ENCODE data around the gene PYDC2. TPM values are rescaled to one million over a fixed set of nuclear protein-coding genes. Genes with fewer than 3 reads are reported as not detected.

PYDC2 gene
- total and polyA plus RNA-seq, 2 donors (not counting 3 experiments of a cell fraction or from before 2014, with no cell fraction given): not detected

GRCh38 chr3:191426311-191426710 lies 34.7 kb upstream of the PYDC2 start:
- no peak overlapping the region for H2AFZ ChIP-seq (ENCODE audit: low read depth, low read length)
- CTCF ChIA-PET: no interaction called here
- no peak overlapping the region for H3K4me3 ChIP-seq (replicated peaks in 1 of 3; ENCODE audit: insufficient read depth in 1 of 3, low read depth in 1 of 3, low read length in 3 of 3)
- no peaks in the 10 kb centered on the region for H3K36me3 ChIP-seq (ENCODE audit: control insufficient read depth in 2 of 2, extremely low read depth in 1 of 2, insufficient read depth in 2 of 2, low read length in 2 of 2)
- H3K27ac ChIP-seq (ENCODE audit: insufficient read depth, low read depth, low read length): no peak overlapping the region
- H3K79me2 ChIP-seq (ENCODE audit: control insufficient read depth, insufficient read depth, low read length): no peaks in the 10 kb centered on the region
- no peak overlapping the region for H3K9ac ChIP-seq (replicated peaks; ENCODE audit: extremely low read depth, insufficient read depth, low read length)
- H3K27me3 ChIP-seq (ENCODE audit: control insufficient read depth in 2 of 2, insufficient read depth in 2 of 2, low read length in 2 of 2): peaks cover 2 to 3% of the 10 kb centered on the region in 2 experiments
- H3K4me1 ChIP-seq (ENCODE audit: control insufficient read depth, extremely low read depth, insufficient read depth, low read length): no peaks in the 10 kb centered on the region
- intact Hi-C loops (cut with micrococcal nuclease): loop anchor here (10.0 kb wide), 1 partner anchor 362 kb away; no protein-coding TSS in a partner anchor
- dilution Hi-C loops (cut with MboI; ENCODE audit: extremely low pct_ligation_motif_present, low sequenced_read_pairs): no loop called here
- FAIRE-seq: no peak
- DNase-seq (ENCODE audit: low read depth, low spot score): no peak
- no peaks in the 10 kb centered on the region for H4K20me1 ChIP-seq (replicated peaks; ENCODE audit: control insufficient read depth, extremely low read depth, insufficient read depth, low read length)
- no peak overlapping the region for H3K4me2 ChIP-seq (ENCODE audit: insufficient read depth, low read length)
- no peaks in the 10 kb centered on the region for H3K9me3 ChIP-seq (replicated peaks; ENCODE audit: control insufficient read depth, insufficient read depth, low read length)
- POLR2A ChIA-PET: no interaction called here
- no peak for TF ChIP-seq GATA2 (IDR thresholded peaks at IDR 0.05; ENCODE audit: insufficient read depth, insufficient read length, low read depth, low read length)
- TF ChIP-seq POLR2A (IDR thresholded peaks at IDR 0.05; ENCODE audit: low read depth, low read length): no peak
- no peak for TF ChIP-seq MYC (IDR thresholded peaks at IDR 0.05; ENCODE audit: low read depth, low read length)
- TF ChIP-seq JUN (IDR thresholded peaks at IDR 0.05; ENCODE audit: borderline replicate concordance, insufficient read depth, insufficient read length, low read depth): no peak
- BruUV-seq (replicated peaks): no TSS peak
- no peaks in the 10 kb centered on the region for H3K9me1 ChIP-seq (replicated peaks; ENCODE audit: control insufficient read depth, extremely low read depth, insufficient read depth, low read length)

GRCh38 chr3:191428177-191428576 lies 32.8 kb upstream of the PYDC2 start:
- H3K9me3 ChIP-seq (replicated peaks; ENCODE audit: control insufficient read depth, insufficient read depth, low read length): no peaks in the 10 kb centered on the region
- no peak overlapping the region for H3K4me2 ChIP-seq (ENCODE audit: insufficient read depth, low read length)
- intact Hi-C loops (cut with micrococcal nuclease): loop anchor here (10.0 kb wide), 1 partner anchor 363 kb away; no protein-coding TSS in a partner anchor
- TF ChIP-seq EZH2 (IDR thresholded peaks at IDR 0.05; ENCODE audit: borderline replicate concordance, low read depth, low read length, severe bottlenecking) (no peak), FOS (IDR thresholded peaks at IDR 0.05; ENCODE audit: borderline replicate concordance, insufficient read depth, low read length) (no peak), GATA2 (IDR thresholded peaks at IDR 0.05; ENCODE audit: insufficient read depth, insufficient read length, low read depth, low read length) (no peak), MAX (IDR thresholded peaks at IDR 0.05; ENCODE audit: insufficient read depth, insufficient read length) (no peak), JUN (IDR thresholded peaks at IDR 0.05; ENCODE audit: borderline replicate concordance, insufficient read depth, insufficient read length, low read depth) (no peak), POLR2AphosphoS5 (IDR thresholded peaks at IDR 0.05; ENCODE audit: insufficient read depth, low read depth, low read length) (no peak), POLR2A (IDR thresholded peaks at IDR 0.05; ENCODE audit: low read depth, low read length) (no peak), MYC (IDR thresholded peaks at IDR 0.05; ENCODE audit: low read depth, low read length) (no peak)
- TF ChIP-seq, protein P1, sequence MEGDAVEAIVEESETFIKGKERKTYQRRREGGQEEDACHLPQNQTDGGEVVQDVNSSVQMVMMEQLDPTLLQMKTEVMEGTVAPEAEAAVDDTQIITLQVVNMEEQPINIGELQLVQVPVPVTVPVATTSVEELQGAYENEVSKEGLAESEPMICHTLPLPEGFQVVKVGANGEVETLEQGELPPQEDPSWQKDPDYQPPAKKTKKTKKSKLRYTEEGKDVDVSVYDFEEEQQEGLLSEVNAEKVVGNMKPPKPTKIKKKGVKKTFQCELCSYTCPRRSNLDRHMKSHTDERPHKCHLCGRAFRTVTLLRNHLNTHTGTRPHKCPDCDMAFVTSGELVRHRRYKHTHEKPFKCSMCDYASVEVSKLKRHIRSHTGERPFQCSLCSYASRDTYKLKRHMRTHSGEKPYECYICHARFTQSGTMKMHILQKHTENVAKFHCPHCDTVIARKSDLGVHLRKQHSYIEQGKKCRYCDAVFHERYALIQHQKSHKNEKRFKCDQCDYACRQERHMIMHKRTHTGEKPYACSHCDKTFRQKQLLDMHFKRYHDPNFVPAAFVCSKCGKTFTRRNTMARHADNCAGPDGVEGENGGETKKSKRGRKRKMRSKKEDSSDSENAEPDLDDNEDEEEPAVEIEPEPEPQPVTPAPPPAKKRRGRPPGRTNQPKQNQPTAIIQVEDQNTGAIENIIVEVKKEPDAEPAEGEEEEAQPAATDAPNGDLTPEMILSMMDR (IDR thresholded peaks at IDR 0.05; ENCODE audit: extremely low read depth in 1 of 2, insufficient read depth in 1 of 2, low read depth in 1 of 2, low read length in 2 of 2): no peak
- no peaks in the 10 kb centered on the region for H3K79me2 ChIP-seq (ENCODE audit: control insufficient read depth, insufficient read depth, low read length)
- H3K4me1 ChIP-seq (ENCODE audit: control insufficient read depth, extremely low read depth, insufficient read depth, low read length): no peaks in the 10 kb centered on the region
- BruUV-seq (replicated peaks): no TSS peak
- dilution Hi-C loops (cut with MboI; ENCODE audit: extremely low pct_ligation_motif_present, low sequenced_read_pairs): no loop called here
- H3K36me3 ChIP-seq (ENCODE audit: control insufficient read depth in 2 of 2, extremely low read depth in 1 of 2, insufficient read depth in 2 of 2, low read length in 2 of 2): no peaks in the 10 kb centered on the region
- no peak overlapping the region for H3K4me3 ChIP-seq (replicated peaks in 1 of 3; ENCODE audit: insufficient read depth in 1 of 3, low read depth in 1 of 3, low read length in 3 of 3)
- FAIRE-seq (no peak), DNase-seq (ENCODE audit: low read depth, low spot score) (no peak)
- no peaks in the 10 kb centered on the region for H3K9me1 ChIP-seq (replicated peaks; ENCODE audit: control insufficient read depth, extremely low read depth, insufficient read depth, low read length)
- H2AFZ ChIP-seq (ENCODE audit: low read depth, low read length): no peak overlapping the region
- no peaks in the 10 kb centered on the region for H4K20me1 ChIP-seq (replicated peaks; ENCODE audit: control insufficient read depth, extremely low read depth, insufficient read depth, low read length)
- CTCF ChIA-PET: interaction anchor here (0.6 to 1.2 kb wide), 2 partner anchors 292 to 1262 kb away, joined by 3 to 4 read pairs; no protein-coding TSS in a partner anchor
- POLR2A ChIA-PET: no interaction called here
- no peak overlapping the region for H3K27ac ChIP-seq (ENCODE audit: insufficient read depth, low read depth, low read length)
- H3K9ac ChIP-seq (replicated peaks; ENCODE audit: extremely low read depth, insufficient read depth, low read length): no peak overlapping the region
- H3K27me3 ChIP-seq (ENCODE audit: control insufficient read depth in 2 of 2, insufficient read depth in 2 of 2, low read length in 2 of 2): peaks cover 0 to 2% of the 10 kb centered on the region in 2 experiments
